ENCODE measurements around the gene FOXN3.
A peak's percentile ranks its signal among the peaks of the same experiment; 100 is the strongest.
"Not testable (repeated sequence)": the region's sequence is repeated elsewhere in the genome, so short reads cannot be mapped to it uniquely, and the experiment has no call there.

The FOXN3 gene

GRCh38 chr14:89165189-89166181 is 251.5 kb downstream of the FOXN3 start:
- no peak for DNase-seq (ENCODE audit: low spot score)

GRCh38 chr14:89164168-89165073 is 252.6 kb downstream of the FOXN3 start:
- no peak for DNase-seq (ENCODE audit: low spot score)

- DNase-seq (ENCODE audit: low spot score), result no peak
These were observed 253.9 kb downstream of the FOXN3 start for GRCh38 chr14:89163031-89163636.

GRCh38 chr14:89162586-89162985 is 254.4 kb downstream of the FOXN3 start:
- DNase-seq (ENCODE audit: low spot score), result no peak

GRCh38 chr14:89160437-89160836 is 256.6 kb downstream of the FOXN3 start:
- DNase-seq (ENCODE audit: low spot score), result no peak

- DNase-seq (ENCODE audit: low spot score), result no peak
These were observed 258.3 kb downstream of the FOXN3 start for GRCh38 chr14:89158701-89159100.

- DNase-seq (ENCODE audit: low spot score), result not testable (repeated sequence)
These were observed 258.9 kb downstream of the FOXN3 start for GRCh38 chr14:89158104-89158503.

- no peak for DNase-seq (ENCODE audit: low spot score)
These were observed 261.5 kb downstream of the FOXN3 start for GRCh38 chr14:89155491-89155890.

GRCh38 chr14:89151693-89152092 is 265.3 kb downstream of the FOXN3 start:
- not testable (repeated sequence) for DNase-seq (ENCODE audit: low spot score)

- peak; percentile 15 for DNase-seq (ENCODE audit: low spot score)
These were observed 270.8 kb downstream of the FOXN3 start for GRCh38 chr14:89146274-89146673.

GRCh38 chr14:89144642-89145041 is 272.4 kb downstream of the FOXN3 start:
- no peak for DNase-seq (ENCODE audit: low spot score)

GRCh38 chr14:89144066-89144465 is 273.0 kb downstream of the FOXN3 start:
- DNase-seq (ENCODE audit: low spot score), result no peak

- no peak for DNase-seq (ENCODE audit: low spot score)
These were observed 273.4 kb downstream of the FOXN3 start for GRCh38 chr14:89143595-89143994.

- DNase-seq (ENCODE audit: low spot score), result no peak
These were observed 274.7 kb downstream of the FOXN3 start for GRCh38 chr14:89142366-89142765.

GRCh38 chr14:89141862-89142261 is 275.2 kb downstream of the FOXN3 start:
- DNase-seq (ENCODE audit: low spot score), result no peak

GRCh38 chr14:89140326-89140725 is 276.7 kb downstream of the FOXN3 start:
- DNase-seq (ENCODE audit: low spot score), result peak; percentile 23

- DNase-seq (ENCODE audit: low spot score), result no peak
These were observed 277.4 kb downstream of the FOXN3 start for GRCh38 chr14:89139404-89140247.

- DNase-seq (ENCODE audit: low spot score), result no peak
These were observed 278.2 kb downstream of the FOXN3 start for GRCh38 chr14:89138846-89139245.

GRCh38 chr14:89137526-89138163 is 279.4 kb downstream of the FOXN3 start:
- DNase-seq (ENCODE audit: low spot score), result no peak

GRCh38 chr14:89136587-89136986 is 280.4 kb downstream of the FOXN3 start:
- DNase-seq (ENCODE audit: low spot score), result no peak
